Neural progenitor cell (in vitro differentiated cells): ENCODE measurements around the gene LRRC19.

Experiments
- CTCF ChIP-seq: fragments of 200-600 bp; sonication (generic); IDR thresholded peaks from 2 replicates; pipeline ENCODE4 v1.5.1; 2017; ENCODE audit warnings: antibody characterized with exemption, mild to moderate bottlenecking
- EZH2 ChIP-seq: fragments of 200-600 bp; sonication (generic); IDR thresholded peaks from 2 replicates; pipeline ENCODE4 v1.6.1; 2017; ENCODE audit warnings: antibody characterized with exemption, mild to moderate bottlenecking, moderate library complexity
- EZH2phosphoT487 ChIP-seq: fragments of 200-600 bp; sonication (generic); IDR thresholded peaks from 2 replicates; pipeline ENCODE4 v1.6.1; 2017; ENCODE audit warnings: antibody characterized with exemption

DNA sequence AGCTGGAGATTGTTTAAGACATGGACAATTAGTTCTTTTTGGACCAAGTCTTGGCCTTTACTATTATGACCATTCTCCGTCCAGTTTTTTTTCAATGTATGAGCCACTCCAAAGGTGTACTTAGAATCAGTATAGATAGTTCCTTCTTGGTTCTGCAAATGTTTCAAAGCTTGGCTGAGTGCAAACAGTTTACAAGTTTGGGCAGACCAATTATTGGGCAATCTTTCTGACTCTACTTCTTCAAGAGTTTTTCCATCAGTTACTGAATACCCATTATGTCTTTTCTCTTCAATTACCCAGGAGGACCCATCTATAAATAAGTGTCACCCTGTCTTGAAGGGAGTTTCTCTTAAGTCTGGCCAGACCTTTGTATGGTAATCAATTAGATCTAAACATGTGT, 33.8 kb downstream of the LRRC19 start:
- no peak for TF ChIP-seq CTCF
- TF ChIP-seq EZH2: no peak
- no peak for TF ChIP-seq EZH2phosphoT487
